Body of pancreas (tissue), 4 donors: ENCODE results near the gene TLNRD1. TPM values are rescaled to one million over a fixed set of nuclear protein-coding genes. Genes with fewer than 3 reads are reported as not detected.

Experiments used
- ATAC-seq: fragments of 150-250 bp; one replicate; pipeline ENCODE4 v1.9.1; 2016
- DNase-seq, 4 donors: peaks; one replicate each; pipeline ENCODE4 v3.0.0-alpha.2; 2019
- H3K27ac ChIP-seq, 4 donors: fragments of 200-600 bp; sonication (generic); 1 replicate in 3 of 4; 2 replicates in 1 of 4; pipeline versions ENCODE4 v1.5.1 to v1.6.1; 2016 to 2019; ENCODE audit warnings: mild to moderate bottlenecking in 1 of 4, mixed read lengths in 1 of 4, moderate library complexity in 1 of 4
- H3K27me3 ChIP-seq, 2 donors: fragments of 200-600 bp; sonication (generic); one replicate each; pipeline ENCODE4 v1.6.0; 2016; ENCODE audit warnings: mild to moderate bottlenecking in 1 of 2
- H3K36me3 ChIP-seq, 2 donors: fragments of 200-600 bp; sonication (generic); replicated peaks in 1 of 2; 2 replicates each; pipeline ENCODE4 v1.5.1; 2016; ENCODE audit warnings: low read depth in 2 of 2; ENCODE audit not compliant: insufficient read depth in 1 of 2
- H3K4me1 ChIP-seq: fragments of 200-600 bp; sonication (generic); one replicate; pipeline ENCODE4 v1.6.0; 2016
- H3K4me3 ChIP-seq, 2 donors: fragments of 200-600 bp; sonication (generic); 1 replicate in 1 of 2; 2 replicates in 1 of 2; pipeline ENCODE4 v1.5.1; 2016 to 2019
- H3K9me3 ChIP-seq, 3 donors: fragments of 200-600 bp; sonication (generic); 1 replicate in 2 of 3; 2 replicates in 1 of 3; pipeline ENCODE4 v1.5.1; 2016
- CTCF ChIP-seq, 7 experiments: fragments of 450-650 bp in 4 of 7; fragments of 200-600 bp in 3 of 7; sonication (generic) in 3 of 7; IDR thresholded peaks; one replicate each; pipeline ENCODE4 v1.5.1; 2016 to 2019; ENCODE audit warnings: antibody characterized with exemption in 7 of 7
- POLR2A ChIP-seq, 3 donors: fragments of 450-650 bp; IDR thresholded peaks; one replicate each; pipeline ENCODE4 v1.6.1; 2016; ENCODE audit warnings: antibody characterized with exemption in 3 of 3, mild to moderate bottlenecking in 2 of 3
- WGBS, 2 donors: methylation state at CpG; one replicate each; pipeline ENCODE4 v1.1.5; 2017; 5-methylcytosine and 5-hydroxymethylcytosine counted together
- intact Hi-C: fragments of 100-400 bp; cut with DNase I; formaldehyde crosslinking; loops from one replicate; pipeline ENCODE4 v1.15.1; 2023
- total RNA-seq, 2 donors: library from RNA; depleted of rRNA; stranded (reverse); fragments of >200 nt; gene quantifications; one replicate each; pipeline ENCODE4 v1.1.0, GENCODE V29; 2016

Gene TLNRD1
- total RNA-seq, 2 donors from 2014 or later = 22.6 to 44.8 TPM

GRCh38 chr15:80967451-80967850, 33.3 kb upstream of the TLNRD1 start:
- Histone ChIP-seq H3K4me3 (no peak overlapping the region), H3K9me3 (no peaks in the 10 kb centered on the region), H3K27me3 (no peaks in the 10 kb centered on the region), H3K4me1 (no peaks in the 10 kb centered on the region), H3K36me3 (peaks cover 0 to 2% of the 10 kb centered on the region in 2 donors), H3K27ac (no peak overlapping the region)
- no peak for TF ChIP-seq POLR2A (IDR thresholded peaks at IDR 0.05)
- no peak for TF ChIP-seq CTCF (IDR thresholded peaks at IDR 0.05)
- 74 to 86% methylated on average over 2 to 3 of the region's 3 CpGs for WGBS, 2 donors
- intact Hi-C loops = loop anchor here (5.0 kb wide), 1 partner anchor 510 kb away; no protein-coding TSS in a partner anchor
- DNase-seq = peak in 1 of 4 donors; percentile 5
- no peak for ATAC-seq

GRCh38 chr15:80967991-80968510, 32.7 kb upstream of the TLNRD1 start:
- TF ChIP-seq CTCF (IDR thresholded peaks at IDR 0.05) (no peak), POLR2A (IDR thresholded peaks at IDR 0.05) (no peak)
- Histone ChIP-seq H3K4me1 (no peaks in the 10 kb centered on the region), H3K27ac (no peak overlapping the region), H3K27me3 (no peaks in the 10 kb centered on the region), H3K4me3 (no peak overlapping the region), H3K9me3 (no peaks in the 10 kb centered on the region), H3K36me3 (peaks cover 0 to 2% of the 10 kb centered on the region in 2 donors)
- DNase-seq = no peak
- no peak for ATAC-seq
- intact Hi-C loops = loop anchor here (5.0 kb wide), 1 partner anchor 511 kb away; no protein-coding TSS in a partner anchor
- 90 to 92% methylated on average over 2 to 4 of the region's 4 CpGs for WGBS, 2 donors

DNA sequence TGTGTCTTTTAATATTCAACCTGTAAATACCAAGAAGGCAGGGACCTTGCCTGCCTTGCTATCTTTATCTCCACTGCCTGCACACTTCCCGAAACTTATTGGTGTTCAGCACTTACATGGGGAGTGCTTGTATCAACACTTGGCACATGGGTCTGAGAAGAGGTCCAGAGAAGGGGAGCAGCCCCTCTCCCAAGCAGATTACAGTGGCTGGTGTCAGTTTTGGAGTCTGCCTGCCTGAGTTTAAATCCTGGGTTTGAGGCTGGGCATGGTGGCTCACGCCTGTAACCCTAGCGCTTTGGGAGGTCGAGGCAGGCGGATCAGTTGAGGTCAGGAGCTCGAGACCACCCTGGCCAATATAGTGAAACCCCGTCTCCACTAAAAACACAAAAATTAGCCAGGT, 31.4 kb upstream of the TLNRD1 start:
- no peaks in the 10 kb centered on the region for H3K9me3 ChIP-seq
- H3K27ac ChIP-seq = no peak overlapping the region
- peaks cover 0 to 2% of the 10 kb centered on the region in 2 donors for H3K36me3 ChIP-seq
- no peaks in the 10 kb centered on the region for H3K27me3 ChIP-seq
- DNase-seq (no peak), ATAC-seq (no peak)
- no peaks in the 10 kb centered on the region for H3K4me1 ChIP-seq
- intact Hi-C loops = loop anchor here (5.0 kb wide), 1 partner anchor 512 kb away; no protein-coding TSS in a partner anchor
- H3K4me3 ChIP-seq = no peak overlapping the region
- 74 to 82% methylated on average over 1 to 7 of the region's 7 CpGs for WGBS, 2 donors
- TF ChIP-seq CTCF (IDR thresholded peaks at IDR 0.05) = no peak
- TF ChIP-seq POLR2A (IDR thresholded peaks at IDR 0.05) = no peak

DNA sequence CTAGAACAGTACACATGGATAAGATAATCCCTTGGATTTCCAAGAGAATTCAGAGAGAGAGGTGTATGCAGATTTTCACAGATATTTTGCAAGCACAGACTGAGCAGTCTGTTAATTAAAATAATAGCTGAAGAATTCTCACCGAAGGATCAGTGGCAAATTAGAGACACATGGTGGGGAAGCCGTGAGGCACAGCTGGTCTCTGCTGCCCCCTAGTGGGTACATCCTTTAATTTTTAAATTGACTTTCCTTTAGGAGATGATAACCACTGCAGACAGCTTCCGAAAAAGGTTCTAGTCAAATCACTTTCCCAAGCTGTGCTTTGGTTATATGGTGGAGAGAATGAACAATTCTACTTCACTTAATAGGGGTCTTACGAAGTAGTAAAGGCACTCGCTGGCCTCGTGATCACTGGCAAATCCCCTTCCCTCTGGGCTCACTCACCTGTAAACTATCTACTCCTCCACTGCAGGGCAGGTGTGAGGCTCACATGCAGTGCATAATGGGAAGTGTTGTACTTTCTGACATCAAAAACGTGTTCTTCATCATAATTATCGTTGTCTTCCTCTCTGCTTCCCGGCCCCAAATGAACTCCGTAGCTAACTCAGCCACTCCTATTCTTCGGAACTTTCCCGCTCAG, 30.6 kb upstream of the TLNRD1 start:
- no peaks in the 10 kb centered on the region for H3K4me1 ChIP-seq

More for the DNA sequence above, 30.6 kb upstream of the TLNRD1 start:
- WGBS, 2 donors = 52 to 53% methylated on average over 11 to 12 of the region's 12 CpGs
- peak; percentile 49 to 67 (median 53) for DNase-seq
- intact Hi-C loops = no loop called here
- Histone ChIP-seq H3K4me3 (no peak overlapping the region), H3K36me3 (peaks cover 0 to 2% of the 10 kb centered on the region in 2 donors), H3K9me3 (no peaks in the 10 kb centered on the region), H3K27me3 (no peaks in the 10 kb centered on the region), H3K27ac (no peak overlapping the region)
- TF ChIP-seq CTCF (IDR thresholded peaks at IDR 0.05) (peak; percentile 73 to 84 (median 76)), POLR2A (IDR thresholded peaks at IDR 0.05) (no peak)
- ATAC-seq = peak; percentile 76
